ENCODE data around the gene TP53I13. TPM values are rescaled to one million over a fixed set of nuclear protein-coding genes. Genes with fewer than 3 reads are reported as not detected.
A peak's percentile ranks its signal among the peaks of the same experiment; 100 is the strongest.

Gene TP53I13
- total and polyA plus RNA-seq, 2 of the 4 experiments (the other 2 are of a cell fraction), result 22.0 to 48.3 TPM

GRCh38 chr17:29524692-29525091, 43.8 kb upstream of the TP53I13 start:
- H2BK15ac ChIP-seq (ENCODE audit: low read depth, low read length), result no peak overlapping the region
- no peak overlapping the region for H2BK20ac ChIP-seq (ENCODE audit: low read depth, low read length)
- H3K4me1 ChIP-seq (ENCODE audit: control insufficient read depth, insufficient read depth, low read length), result no peaks in the 10 kb centered on the region
- H3K79me1 ChIP-seq (ENCODE audit: low read depth in 1 of 2, low read length in 2 of 2), result peaks cover 7 to 36% of the 10 kb centered on the region in 2 experiments
- H4K20me1 ChIP-seq (ENCODE audit: insufficient read depth, low read length), result peaks cover 3% of the 10 kb centered on the region; the same call in 1 of the 2 replicates
- H3K18ac ChIP-seq (ENCODE audit: low read depth, low read length), result no peak overlapping the region
- in situ Hi-C loops (cut with MboI; ENCODE audit: low sequenced_read_pairs), result no loop called here
- no peak overlapping the region for H2AK9ac ChIP-seq (replicated peaks; ENCODE audit: low read depth, low read length, poor library complexity)
- CTCF ChIA-PET, result interaction anchor here (1.2 kb wide), 1 partner anchor 10 kb away, joined by 4 read pairs; no protein-coding TSS in a partner anchor
- WGBS, 2 experiments (ENCODE audit: extremely low coverage in 2 of 2, insufficient read length in 1 of 2), result no CpG with 5 or more reads among the region's 3 CpGs
- no peak for DNase-seq
- H3K9me3 ChIP-seq (ENCODE audit: control insufficient read depth, insufficient read depth, low read length), result no peaks in the 10 kb centered on the region
- H2AFZ ChIP-seq (replicated peaks; ENCODE audit: low read length, poor library complexity), result no peak overlapping the region
- no peak for TF ChIP-seq RCOR1 (IDR thresholded peaks at IDR 0.05; ENCODE audit: insufficient replicate concordance, low read length)
- peak; percentile 68 for TF ChIP-seq MAFK (IDR thresholded peaks at IDR 0.05; ENCODE audit: low read depth, low read length)
- H3K27ac ChIP-seq (ENCODE audit: insufficient read depth, low read length), result no peak overlapping the region
- H2BK120ac ChIP-seq (ENCODE audit: low read depth, low read length), result no peak overlapping the region
- peaks cover 36% of the 10 kb centered on the region for H3K36me3 ChIP-seq (ENCODE audit: control insufficient read depth, insufficient read depth, low read length)
- dilution Hi-C loops (cut with HindIII; ENCODE audit: low sequenced_read_pairs, unreplicated experiment), result no loop called here
- H3K4ac ChIP-seq (ENCODE audit: low read depth, low read length), result no peak overlapping the region
- no peak overlapping the region for H2BK5ac ChIP-seq (ENCODE audit: low read depth, low read length, poor library complexity, severe bottlenecking)
- no peak overlapping the region for H3K14ac ChIP-seq (replicated peaks; ENCODE audit: low read depth, low read length)
- no TSS peak for BruUV-seq (replicated peaks)
- no peak overlapping the region for H4K8ac ChIP-seq (ENCODE audit: low read depth in 2 of 2, low read length in 2 of 2)
- no peak overlapping the region for H3K23ac ChIP-seq (ENCODE audit: low read depth, low read length)
- H3K27me3 ChIP-seq (ENCODE audit: control insufficient read depth, insufficient read depth, low read length), result no peaks in the 10 kb centered on the region
- H4K5ac ChIP-seq (ENCODE audit: low read depth, low read length), result no peak overlapping the region
- no peak overlapping the region for H3K4me2 ChIP-seq (ENCODE audit: low read depth, low read length)
- no peak overlapping the region for H2AK5ac ChIP-seq (ENCODE audit: low read depth, low read length)
- intact Hi-C loops (cut with micrococcal nuclease), result no loop called here
- ATAC-seq (ENCODE audit: low read depth), result no peak
- H3K56ac ChIP-seq (ENCODE audit: extremely low read depth, insufficient read depth, low read length), result no peak overlapping the region
- POLR2A ChIA-PET (ENCODE audit: unreplicated experiment), result no interaction called here
- no peaks in the 10 kb centered on the region for H3K9me1 ChIP-seq (ENCODE audit: insufficient read depth, low read length)
- H3K4me3 ChIP-seq (ENCODE audit: insufficient read depth, low read depth, low read length), result no peak overlapping the region
- H3K9ac ChIP-seq (ENCODE audit: low read depth, low read length), result no peak overlapping the region
- no peak overlapping the region for H4K91ac ChIP-seq (ENCODE audit: insufficient read depth, low read depth, low read length)

Data from IMR-90 (cell line).